ENCODE results near the gene CCNY.
A peak's percentile ranks its signal among the peaks of the same experiment; 100 is the strongest.

Gene CCNY

DNA sequence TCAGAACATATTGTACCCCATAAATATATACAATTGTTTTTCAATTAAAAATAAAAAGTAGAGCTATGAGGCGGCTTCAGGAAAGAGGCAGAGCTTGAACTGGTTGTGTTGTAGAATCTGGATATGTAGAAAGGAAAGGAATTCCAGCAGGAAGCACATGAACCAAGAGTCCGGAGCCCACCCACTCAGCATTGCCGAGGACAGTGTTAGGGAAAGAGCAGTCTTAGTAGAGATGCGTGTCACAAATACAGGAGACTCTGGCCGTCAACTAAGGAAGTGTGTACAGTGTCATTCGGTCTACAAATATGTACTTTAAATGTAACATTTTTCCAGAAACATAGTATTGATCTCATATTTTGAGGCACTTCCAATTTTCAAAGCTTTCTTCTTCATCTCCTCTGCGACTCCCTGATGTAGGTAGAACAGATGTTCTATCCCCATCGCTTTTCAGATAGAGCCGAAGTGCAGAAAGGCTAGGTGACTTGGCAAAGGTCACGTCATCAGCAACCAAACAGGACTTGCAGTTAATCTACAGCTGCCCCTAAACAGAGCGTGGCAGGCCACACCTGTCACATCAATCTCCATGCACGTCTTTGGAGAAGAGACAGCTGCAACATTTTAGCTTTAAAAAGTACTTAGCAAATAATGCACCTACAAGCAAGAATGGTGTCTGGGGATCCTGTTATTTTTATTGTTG lies 243.6 kb downstream of the CCNY start:
- DNase-seq (ENCODE audit: low read depth, low spot score) = no peak

DNA sequence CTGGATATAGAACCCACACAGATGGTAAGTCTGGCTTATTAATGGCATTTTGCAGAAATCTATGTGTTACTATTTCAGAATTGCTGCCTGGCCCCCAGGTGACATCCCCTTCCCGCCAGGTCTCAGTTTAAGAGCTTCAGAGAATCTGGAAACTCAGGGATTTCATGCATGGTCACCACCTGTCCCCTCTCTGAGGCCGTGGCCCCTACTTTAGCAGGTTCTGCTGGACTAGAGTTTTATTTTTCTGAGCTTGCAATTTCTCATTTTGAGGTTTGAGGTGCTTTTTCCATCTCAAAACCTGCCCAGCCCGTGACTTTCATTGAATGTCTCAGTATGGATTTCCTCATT lies 244.1 kb downstream of the CCNY start:
- no peak for DNase-seq (ENCODE audit: low read depth, low spot score)

DNA sequence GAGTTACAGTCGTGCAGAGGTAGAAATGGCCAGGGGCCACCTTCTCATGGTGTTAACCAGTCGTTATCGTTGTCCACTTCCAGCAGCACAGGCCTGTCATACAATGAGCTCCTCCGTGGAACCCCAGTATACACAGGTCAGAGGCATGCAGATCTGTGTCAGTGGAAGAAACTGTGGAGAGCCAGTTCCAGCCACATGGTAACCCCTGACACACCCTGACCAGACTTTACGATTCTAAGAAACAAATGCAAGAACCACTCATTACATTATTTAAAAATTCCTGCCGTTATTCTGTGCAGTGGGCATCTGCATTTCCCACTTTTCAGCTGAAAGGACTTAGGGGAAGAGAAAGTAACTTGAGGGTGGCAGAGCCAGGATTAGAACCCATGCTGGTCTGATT lies 245.3 kb downstream of the CCNY start:
- DNase-seq (ENCODE audit: low read depth, low spot score) = no peak

DNA sequence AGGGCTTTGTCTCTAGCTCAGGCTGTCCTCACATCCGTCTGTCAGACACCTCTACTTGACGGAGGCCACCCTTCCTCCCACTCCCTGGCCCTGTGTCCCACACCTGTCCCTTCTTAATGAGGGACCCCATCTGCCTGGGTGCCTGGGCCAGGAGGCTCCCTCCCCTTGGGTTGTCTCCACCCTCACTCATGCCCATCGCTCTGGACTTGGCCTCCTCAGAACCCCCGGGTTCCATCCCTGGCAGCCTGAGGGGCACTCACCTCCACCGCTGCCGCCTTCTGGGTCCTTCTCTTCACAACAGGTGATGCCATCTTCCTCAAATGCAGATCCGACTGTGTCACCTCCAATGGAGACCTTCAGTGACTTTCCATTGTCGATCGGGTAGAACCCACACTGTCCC lies 248.6 kb downstream of the CCNY start:
- DNase-seq (ENCODE audit: low read depth, low spot score) = no peak

DNA sequence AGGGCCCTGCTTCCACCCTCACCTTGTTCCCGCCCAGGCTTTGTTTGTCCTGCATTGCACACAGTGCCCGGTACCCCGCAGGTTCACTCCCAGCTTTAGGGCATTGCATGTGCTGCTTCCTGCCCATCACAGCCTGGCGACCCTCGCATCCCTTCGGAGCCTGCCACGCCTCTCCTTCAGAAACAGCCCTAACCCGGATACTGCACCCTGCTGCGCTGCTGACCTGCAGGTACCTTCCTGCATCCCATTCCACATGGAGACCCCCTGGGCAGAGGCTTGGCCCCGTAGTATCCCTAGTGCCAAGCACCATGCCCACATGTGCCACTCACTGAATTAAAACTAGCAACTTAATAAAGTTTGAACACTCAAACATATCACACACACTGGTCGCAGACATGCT lies 249.0 kb downstream of the CCNY start:
- no peak for DNase-seq (ENCODE audit: low read depth, low spot score)

DNA sequence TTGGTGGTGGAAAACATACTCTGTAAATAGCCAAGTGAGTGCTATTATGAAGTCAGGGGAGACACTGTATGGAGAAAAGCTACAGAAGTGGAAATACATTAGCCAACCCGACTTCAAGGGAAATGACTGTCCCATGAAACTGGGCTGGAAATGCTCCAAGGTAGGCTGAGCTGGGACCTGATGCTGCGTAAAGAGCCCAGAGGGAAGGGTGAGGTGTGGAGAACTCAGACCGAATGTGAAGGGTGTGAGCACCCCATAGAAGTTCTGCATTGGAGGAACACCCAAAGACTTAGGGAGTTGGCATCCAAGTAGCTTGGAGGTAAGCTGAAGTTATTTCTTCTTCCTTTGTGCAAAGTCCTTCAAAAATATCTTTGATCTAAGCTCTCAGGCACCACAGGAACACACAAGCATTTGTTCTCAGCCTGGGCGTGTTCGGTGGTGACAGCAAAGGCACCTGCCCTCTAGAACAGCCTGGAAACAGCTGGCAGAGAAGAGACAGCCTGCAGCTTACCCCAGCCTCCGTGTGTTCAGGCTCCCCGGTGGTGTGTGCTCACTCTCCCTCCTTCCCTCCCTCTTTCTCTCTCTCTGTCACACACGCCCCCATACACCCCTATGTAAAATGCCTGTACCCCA lies 249.7 kb downstream of the CCNY start:
- no peak for DNase-seq (ENCODE audit: low read depth, low spot score)

DNA sequence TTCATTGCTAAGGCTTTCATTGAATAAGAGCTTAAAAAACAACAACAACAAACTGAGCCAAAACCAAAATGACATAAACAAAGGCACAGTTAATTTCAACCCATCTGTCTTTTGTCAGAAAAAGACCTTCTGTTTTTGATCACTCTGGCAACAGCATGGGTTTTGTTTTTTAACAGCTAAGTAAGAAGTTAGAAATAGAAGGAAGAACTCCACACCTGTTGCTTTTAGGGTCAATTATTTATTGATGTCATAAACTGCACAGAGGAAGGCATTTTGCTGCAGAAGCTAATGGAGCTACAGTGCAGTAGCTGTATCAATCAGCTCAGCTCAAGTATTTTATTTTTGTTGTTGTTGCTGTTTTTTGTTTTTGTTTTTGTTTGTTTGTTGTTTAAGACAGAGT lies 252.5 kb downstream of the CCNY start:
- no peak for DNase-seq (ENCODE audit: low read depth, low spot score)

DNA sequence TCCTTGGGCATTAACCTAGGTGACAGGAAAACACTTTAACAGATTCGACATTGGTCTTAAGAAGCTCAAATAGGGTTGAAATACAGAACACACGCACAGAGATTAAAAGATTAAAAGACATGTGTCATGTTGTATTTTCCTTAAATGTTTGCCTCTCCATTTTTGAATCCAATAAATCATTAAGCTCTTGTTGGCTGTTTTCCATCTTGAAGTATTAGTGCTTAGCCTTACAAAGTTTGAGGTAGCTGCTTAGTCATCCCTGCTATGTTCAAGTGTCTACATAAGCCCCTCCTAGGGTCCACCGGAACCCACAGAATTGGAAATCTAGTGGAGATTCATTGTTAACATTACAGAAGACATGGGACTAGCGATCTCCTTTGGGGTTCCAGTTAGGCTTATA lies 256.1 kb downstream of the CCNY start:
- DNase-seq (ENCODE audit: low read depth, low spot score) = no peak

DNA sequence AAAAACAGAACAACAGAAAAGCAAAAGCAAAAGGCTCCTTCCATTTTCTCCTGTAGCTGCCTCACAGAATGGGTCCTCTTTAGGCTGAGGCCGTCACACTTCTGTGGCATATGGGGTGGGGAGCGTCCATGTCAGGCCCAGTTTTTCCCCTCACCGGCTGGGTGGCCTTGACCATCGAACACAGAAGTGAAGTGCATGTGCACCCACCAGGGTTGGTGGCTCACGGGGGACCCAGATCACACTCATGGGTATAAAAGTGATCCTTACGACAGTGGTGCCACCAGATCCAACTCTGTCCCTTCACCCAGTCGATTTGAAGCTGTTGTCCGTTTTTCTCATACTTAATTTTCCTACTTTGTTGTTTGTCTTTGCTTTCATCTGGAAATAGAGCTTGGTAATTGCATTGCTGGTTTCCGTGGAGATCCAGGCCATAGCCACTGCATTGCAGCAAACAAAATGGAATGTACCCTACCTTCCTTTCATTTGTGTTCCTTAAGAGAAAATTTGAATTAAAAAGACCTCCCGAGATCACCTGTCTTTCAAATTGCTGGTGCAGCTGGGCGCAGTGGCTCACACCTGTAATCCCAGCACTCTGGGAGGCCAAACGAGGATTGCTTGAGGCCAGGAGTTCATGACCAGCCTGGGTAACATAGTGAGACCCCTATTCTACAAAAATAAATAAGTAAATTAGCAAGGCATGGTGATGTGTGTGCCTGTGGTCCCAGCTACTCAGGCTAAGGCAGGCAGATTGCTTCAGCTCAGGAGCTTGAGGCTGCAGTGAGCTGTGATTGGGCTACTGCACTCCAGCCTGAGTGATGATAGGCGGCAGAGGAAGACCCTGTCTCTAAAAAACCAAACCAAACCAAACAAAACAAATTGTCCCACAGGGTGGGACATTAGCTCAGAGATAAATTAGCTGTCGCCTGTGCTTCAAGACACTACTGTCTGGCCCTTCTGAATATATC lies 258.1 kb downstream of the CCNY start:
- no peak for DNase-seq (ENCODE audit: low read depth, low spot score)

DNA sequence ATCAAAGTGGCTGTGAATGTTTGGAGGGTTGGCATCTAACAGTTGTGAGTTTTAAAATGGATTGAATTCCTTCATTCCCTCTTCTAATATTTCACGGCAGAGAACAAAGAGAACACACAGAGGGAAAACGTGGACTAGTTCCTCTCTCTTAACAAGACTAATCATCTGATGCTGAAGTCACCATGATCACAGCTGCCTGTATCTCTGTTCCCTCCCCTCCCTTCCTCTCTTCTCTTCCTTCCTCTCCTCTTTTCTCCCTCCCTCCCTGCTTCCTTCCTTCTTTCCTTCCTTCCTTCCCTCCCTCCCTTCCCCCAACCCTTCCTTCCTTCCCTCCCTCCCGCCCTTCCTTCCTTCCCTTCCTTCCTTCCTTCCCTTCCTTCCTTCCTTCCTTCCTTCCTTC lies 258.8 kb downstream of the CCNY start:
- no peak for DNase-seq (ENCODE audit: low read depth, low spot score)

DNA sequence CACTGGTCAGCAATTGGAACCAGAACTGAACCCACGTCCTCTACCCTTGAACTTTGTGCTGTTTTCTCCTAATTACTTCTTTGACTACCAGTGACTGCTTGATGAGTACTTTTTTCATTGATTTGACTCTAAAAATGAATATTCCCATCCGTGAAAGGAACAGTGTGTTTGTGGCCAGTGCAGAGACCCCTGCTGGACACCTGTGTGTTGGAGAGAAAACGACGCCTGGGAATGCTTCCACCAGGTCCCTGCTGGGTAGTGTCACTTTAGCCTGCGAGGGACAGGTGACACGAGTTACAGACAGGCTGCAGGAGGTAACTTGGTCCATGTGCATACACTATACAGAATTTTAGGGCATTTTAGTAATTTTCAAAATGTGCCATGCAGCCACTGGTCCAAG lies 262.1 kb downstream of the CCNY start:
- DNase-seq (ENCODE audit: low read depth, low spot score) = no peak

DNA sequence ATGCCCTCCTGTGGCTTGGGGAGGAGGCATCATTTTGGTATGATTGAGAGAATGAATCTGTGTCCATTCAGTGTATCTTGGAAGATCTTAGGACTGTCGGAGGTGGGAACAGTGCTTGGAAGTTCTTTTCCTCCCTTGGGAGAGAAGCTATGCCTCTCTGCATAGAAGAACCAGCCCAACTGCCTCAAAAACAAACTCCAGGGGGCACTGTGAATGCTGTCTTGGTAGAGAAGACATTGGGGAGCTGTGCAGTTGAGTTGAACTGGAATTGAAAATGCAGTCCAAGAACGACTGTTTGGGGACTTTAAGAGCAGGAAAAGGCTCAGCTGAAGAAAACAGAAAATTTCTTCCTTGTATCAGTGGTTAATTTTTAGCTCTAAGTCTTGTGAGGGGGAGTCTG lies 263.9 kb downstream of the CCNY start:
- DNase-seq (ENCODE audit: low read depth, low spot score) = no peak

DNA sequence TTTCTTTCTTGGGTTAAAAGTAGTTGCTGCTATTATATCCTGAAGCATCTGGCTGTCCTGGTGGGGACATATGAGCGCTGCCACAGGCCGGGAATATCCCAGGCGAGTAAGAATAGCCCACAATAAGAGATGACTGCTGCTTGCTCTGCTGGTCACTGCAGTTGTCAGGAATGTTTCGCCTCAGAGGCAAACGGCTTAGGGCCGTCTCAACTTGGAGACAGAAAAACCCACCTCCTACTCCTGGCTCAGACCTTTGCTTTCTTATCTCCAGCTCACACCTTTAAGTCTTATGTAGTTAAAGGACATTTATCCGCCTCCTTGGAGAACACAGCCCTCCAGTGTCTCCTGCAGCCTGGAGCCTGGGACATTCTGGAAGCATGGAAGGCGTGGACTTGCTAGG lies 268.9 kb downstream of the CCNY start, which contains the start of gene GJD4:
GJD4 (plus strand) TSS at position 151 of the 400 bp plus-strand sequence; CDS start at position 378, 227 bp downstream.
- DNase-seq (ENCODE audit: low read depth, low spot score) = no peak

DNA sequence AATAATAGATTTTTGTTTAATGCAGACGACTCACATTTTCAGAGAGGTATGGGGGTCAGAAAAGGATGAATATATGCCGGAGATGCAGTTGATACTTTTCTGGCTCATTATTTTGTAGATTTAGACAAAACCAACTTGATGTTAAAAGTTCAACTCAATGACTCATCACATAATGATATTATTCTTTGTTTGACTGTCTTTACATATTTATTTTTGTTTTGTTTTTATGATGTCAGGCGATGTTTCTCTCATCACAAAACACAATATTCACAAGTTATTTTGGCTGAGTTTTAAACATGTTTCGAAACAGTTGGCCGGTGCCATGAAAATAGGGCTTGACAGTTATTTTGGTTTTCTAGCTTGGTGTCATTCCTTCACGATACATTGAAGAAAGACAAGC lies 270.1 kb downstream of the CCNY start:
- DNase-seq (ENCODE audit: low read depth, low spot score) = no peak

DNA sequence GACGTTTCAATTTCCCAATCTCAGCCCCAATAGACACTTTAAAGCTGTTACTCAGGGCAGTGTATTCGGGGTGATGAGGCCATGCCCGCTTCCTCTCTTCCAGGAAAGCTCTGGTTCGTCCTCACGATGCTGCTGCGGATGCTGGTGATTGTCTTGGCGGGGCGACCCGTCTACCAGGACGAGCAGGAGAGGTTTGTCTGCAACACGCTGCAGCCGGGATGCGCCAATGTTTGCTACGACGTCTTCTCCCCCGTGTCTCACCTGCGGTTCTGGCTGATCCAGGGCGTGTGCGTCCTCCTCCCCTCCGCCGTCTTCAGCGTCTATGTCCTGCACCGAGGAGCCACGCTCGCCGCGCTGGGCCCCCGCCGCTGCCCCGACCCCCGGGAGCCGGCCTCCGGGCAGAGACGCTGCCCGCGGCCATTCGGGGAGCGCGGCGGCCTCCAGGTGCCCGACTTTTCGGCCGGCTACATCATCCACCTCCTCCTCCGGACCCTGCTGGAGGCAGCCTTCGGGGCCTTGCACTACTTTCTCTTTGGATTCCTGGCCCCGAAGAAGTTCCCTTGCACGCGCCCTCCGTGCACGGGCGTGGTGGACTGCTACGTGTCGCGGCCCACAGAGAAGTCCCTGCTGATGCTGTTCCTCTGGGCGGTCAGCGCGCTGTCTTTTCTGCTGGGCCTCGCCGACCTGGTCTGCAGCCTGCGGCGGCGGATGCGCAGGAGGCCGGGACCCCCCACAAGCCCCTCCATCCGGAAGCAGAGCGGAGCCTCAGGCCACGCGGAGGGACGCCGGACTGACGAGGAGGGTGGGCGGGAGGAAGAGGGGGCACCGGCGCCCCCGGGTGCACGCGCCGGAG lies 271.4 kb downstream of the CCNY start:
- DNase-seq (ENCODE audit: low read depth, low spot score) = peak; percentile 39

DNA sequence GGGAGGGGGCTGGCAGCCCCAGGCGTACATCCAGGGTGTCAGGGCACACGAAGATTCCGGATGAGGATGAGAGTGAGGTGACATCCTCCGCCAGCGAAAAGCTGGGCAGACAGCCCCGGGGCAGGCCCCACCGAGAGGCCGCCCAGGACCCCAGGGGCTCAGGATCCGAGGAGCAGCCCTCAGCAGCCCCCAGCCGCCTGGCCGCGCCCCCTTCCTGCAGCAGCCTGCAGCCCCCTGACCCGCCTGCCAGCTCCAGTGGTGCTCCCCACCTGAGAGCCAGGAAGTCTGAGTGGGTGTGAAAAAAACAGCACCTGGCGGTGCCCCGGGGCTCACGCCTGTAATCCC lies 272.0 kb downstream of the CCNY start:
- DNase-seq (ENCODE audit: low read depth, low spot score) = no peak

DNA sequence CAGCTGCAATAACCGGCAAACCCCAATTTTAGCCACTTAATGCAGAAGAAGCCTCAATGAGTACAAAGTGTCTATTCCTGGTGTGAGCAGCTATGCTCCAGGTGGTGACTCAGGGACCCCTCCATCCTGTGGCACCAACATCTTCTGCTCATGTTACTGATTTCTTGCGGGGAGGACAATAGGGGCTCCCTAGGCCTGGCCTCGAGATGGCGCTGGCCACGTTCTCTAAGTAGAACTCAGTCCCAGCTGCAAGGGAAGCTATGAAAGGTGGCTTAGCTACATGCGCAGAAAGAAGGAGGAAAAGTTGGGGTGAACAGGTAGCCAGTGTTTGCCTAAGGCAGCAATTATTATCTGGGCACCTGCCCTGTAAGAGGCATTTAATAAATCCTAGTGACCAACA lies 275.4 kb downstream of the CCNY start:
- no peak for DNase-seq (ENCODE audit: low read depth, low spot score)

DNA sequence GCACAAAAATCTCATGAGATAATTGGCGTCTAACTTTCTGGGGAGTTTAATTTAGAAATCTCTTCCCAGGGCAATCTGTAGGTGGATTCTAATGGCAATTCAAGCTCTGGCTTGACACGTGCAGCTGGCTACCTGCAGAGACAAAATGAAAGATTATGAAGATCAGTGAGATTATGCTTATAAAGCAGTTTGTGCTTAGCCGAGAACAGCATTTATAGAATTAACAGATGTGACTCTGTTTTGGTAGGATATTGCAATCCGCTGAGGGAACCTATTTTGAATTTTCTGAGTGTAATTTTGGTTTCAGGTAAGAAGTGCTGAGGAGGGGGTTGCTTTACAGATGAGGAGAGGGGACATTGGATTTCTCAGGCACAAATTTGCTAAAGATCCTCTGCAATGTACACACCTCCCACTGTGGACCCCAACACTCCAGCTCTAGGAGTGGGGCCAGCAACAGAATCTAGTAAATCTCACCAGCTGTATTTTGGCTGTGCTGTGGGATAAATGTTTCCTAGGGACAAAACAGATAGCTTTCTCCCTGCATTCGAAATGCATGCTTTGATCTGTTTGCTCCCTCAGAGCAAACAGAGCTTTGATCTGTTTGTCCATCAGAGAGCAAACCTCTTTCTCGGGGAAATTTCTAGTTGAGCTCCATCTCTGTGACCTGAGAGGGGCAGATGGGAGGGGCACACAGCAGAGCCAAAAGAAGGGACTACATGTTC lies 276.2 kb downstream of the CCNY start:
- DNase-seq (ENCODE audit: low read depth, low spot score) = no peak

DNA sequence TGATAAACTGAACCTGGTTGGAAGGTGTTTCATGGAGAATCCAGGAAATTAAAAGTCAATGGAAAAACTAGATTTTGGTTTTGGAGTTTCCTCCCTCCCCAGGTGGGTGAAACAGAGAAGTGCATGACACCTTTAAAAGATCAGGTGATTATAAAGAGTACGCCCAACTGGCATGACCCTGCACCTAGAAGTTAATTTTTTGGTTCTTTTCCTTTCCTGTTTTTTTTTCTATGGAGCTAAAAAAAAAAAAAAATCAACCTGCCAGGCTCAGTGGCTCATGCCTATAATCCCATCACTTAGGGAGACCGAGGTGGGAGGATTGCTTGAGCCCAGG lies 276.8 kb downstream of the CCNY start:
- DNase-seq (ENCODE audit: low read depth, low spot score) = no peak

DNA sequence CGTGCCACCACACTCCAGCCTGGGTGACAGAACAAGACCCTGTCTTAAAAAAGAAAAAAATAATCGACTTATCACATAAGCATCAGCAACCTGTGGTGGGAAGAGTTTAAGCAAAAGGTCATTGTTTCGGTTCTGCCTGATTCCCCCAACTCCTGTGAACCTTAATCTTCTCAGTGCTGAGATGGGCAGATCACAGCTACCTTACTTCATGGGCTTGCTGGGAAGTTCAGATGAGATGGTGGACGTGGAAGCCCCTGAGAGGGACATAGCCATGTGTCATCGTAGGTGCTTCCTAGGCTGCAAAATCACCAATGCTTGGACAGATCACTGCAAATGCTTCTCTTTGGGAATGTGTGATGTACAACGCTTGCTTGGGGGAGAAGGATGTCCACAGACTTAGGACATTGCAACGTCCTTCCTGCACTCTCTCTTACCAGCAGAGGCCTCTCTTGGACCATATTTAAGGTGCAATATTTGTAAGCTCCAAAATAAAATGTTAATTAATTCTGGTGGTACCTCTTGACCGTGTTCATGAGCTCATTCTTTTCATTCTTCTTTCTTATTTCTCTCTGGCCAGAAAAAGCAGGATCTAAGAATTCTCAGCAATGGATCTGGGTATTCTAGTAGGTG lies 277.4 kb downstream of the CCNY start:
- DNase-seq (ENCODE audit: low read depth, low spot score) = peak; percentile 31

DNA sequence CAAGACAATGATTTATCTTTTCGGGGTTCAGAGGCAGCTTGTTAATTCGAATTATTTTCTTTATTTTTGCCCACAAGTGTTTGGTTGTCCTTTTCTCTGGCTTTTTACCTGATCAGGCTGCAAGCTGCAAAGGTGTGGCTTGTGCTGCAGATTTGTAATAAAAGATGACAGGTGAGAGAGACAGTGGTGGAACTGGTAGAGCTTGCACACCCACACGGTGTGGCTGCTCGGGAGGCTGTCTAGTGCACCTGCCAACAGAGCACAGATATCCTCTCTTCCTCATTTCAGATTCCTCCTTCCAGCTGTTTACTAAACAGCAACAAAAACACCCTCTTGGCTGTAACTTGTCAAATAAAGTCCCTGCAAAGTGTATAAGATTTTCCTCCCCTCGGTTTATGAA lies 278.0 kb downstream of the CCNY start:
- DNase-seq (ENCODE audit: low read depth, low spot score) = no peak

All from astrocyte of the hippocampus (primary cell).